GM19025 (cell line): ENCODE measurements around the gene CCDC188.

Experiments used
- ATAC-seq: cut with Tn5 transposase; IDR thresholded peaks from one replicate; pipeline ENCODE4 v1.9.1; 2021; ENCODE audit warnings: mild to moderate bottlenecking, low read depth, moderate library complexity; ENCODE audit not compliant: unreplicated experiment

The CCDC188 gene

GRCh38 chr22:20135806-20136602 lies 14.9 kb downstream of the CCDC188 start:
- no peak for ATAC-seq

GRCh38 chr22:20135265-20135664 lies 15.6 kb downstream of the CCDC188 start:
- no peak for ATAC-seq

GRCh38 chr22:20133930-20134549 lies 16.8 kb downstream of the CCDC188 start:
- no peak for ATAC-seq

GRCh38 chr22:20132686-20133246 lies 18.1 kb downstream of the CCDC188 start:
- ATAC-seq = no peak

GRCh38 chr22:20131859-20132685 lies 18.8 kb downstream of the CCDC188 start:
- peak; percentile 7 for ATAC-seq

GRCh38 chr22:20131597-20131858 lies 19.3 kb downstream of the CCDC188 start, which contains the start of gene ZDHHC8:
Gene ZDHHC8 (plus strand): TSS chr22:20131804. CDS start chr22:20131948, 144 bp downstream.
- peak; percentile 57 for ATAC-seq

- peak; percentile 72 for ATAC-seq
These were observed 19.9 kb downstream of the CCDC188 start for GRCh38 chr22:20130731-20131596.

- ATAC-seq = no peak
These were observed 20.5 kb downstream of the CCDC188 start for GRCh38 chr22:20130319-20130718.

GRCh38 chr22:20129747-20130014 lies 21.2 kb downstream of the CCDC188 start:
- no peak for ATAC-seq

- ATAC-seq = no peak
These were observed 21.7 kb downstream of the CCDC188 start for GRCh38 chr22:20128902-20129746.

- ATAC-seq = no peak
These were observed 22.3 kb downstream of the CCDC188 start for GRCh38 chr22:20128619-20128901.

- ATAC-seq = no peak
These were observed 22.8 kb downstream of the CCDC188 start for GRCh38 chr22:20127869-20128618.

GRCh38 chr22:20127318-20127868 lies 23.5 kb downstream of the CCDC188 start:
- ATAC-seq = no peak

- no peak for ATAC-seq
These were observed 24.4 kb downstream of the CCDC188 start for GRCh38 chr22:20126284-20127029.

GRCh38 chr22:20125201-20126174 lies 25.4 kb downstream of the CCDC188 start:
- ATAC-seq = no peak

GRCh38 chr22:20124083-20124787 lies 26.6 kb downstream of the CCDC188 start:
- ATAC-seq = no peak
